K562 (cell line): Measurements from ENCODE around the gene PPP1R15B. TPM values are rescaled to one million over a fixed set of nuclear protein-coding genes. Genes with fewer than 3 reads are reported as not detected.
A peak's percentile ranks its signal among the peaks of the same experiment; 100 is the strongest.

Source experiments
- BCOR ChIP-seq: fragments of 450-650 bp; IDR thresholded peaks from 2 replicates; pipeline ENCODE4 v1.6.1; 2016
- CEBPB ChIP-seq: fragments of 450-650 bp; IDR thresholded peaks from 2 replicates; pipeline ENCODE4 v1.6.1; 2016; ENCODE audit warnings: missing genetic modification characterization, missing compliant biosample characterization
- CHD1 ChIP-seq: fragments of 200-600 bp; sonication (generic); IDR thresholded peaks from one replicate; pipeline ENCODE4 v1.6.1; 2012; ENCODE audit warnings: mild to moderate bottlenecking, moderate library complexity, low read length, inconsistent platforms
- ETV1 ChIP-seq: fragments of 450-650 bp; conservative IDR thresholded peaks from 2 replicates; pipeline ENCODE4 v1.6.1; 2016; ENCODE audit warnings: missing genetic modification characterization, control low read depth, low read depth, missing compliant biosample characterization
- FOXA1 ChIP-seq: fragments of 450-650 bp; IDR thresholded peaks from 2 replicates; pipeline ENCODE4 v1.6.1; 2016; ENCODE audit warnings: mild to moderate bottlenecking, borderline replicate concordance
- HNRNPUL1 ChIP-seq: fragments of 200-400 bp; formaldehyde crosslinking; IDR thresholded peaks from 2 replicates; pipeline ENCODE4 v1.6.1; 2017; ENCODE audit warnings: low read length
- RCOR1 ChIP-seq, 2 experiments: IDR thresholded peaks; 2 replicates each; pipeline ENCODE4 v1.6.1; 2012; ENCODE audit warnings: low read depth in 2 of 2, low read length in 2 of 2, borderline replicate concordance in 1 of 2, improper control_type of control experiment in 1 of 2
- SMAD4 ChIP-seq: fragments of 250-450 bp; sonication (Bioruptor Pico); conservative IDR thresholded peaks from 2 replicates; pipeline ENCODE4 v1.8.0; 2021; ENCODE audit warnings: inconsistent platforms, mild to moderate bottlenecking, moderate library complexity
- SMARCA4 ChIP-seq: fragments of 450-650 bp; IDR thresholded peaks from 2 replicates; pipeline ENCODE4 v1.6.1; 2016
- ZFP36 ChIP-seq: fragments of 150-350 bp; IDR thresholded peaks from 2 replicates; pipeline ENCODE4 v1.6.1; 2018; ENCODE audit warnings: low read length, low read depth; ENCODE audit not compliant: partially characterized antibody
- ZNF24 ChIP-seq: fragments of 450-650 bp; IDR thresholded peaks from 2 replicates; pipeline ENCODE4 v1.6.1; 2016
- ZNF324 ChIP-seq: fragments of 250-450 bp; sonication (Bioruptor Pico); IDR thresholded peaks from 2 replicates; pipeline ENCODE4 v1.4.0; 2020; ENCODE audit warnings: mild to moderate bottlenecking
- polyA plus RNA-seq, 8 experiments: library from polyadenylated mRNA; depleted of rRNA in 4 of 8; stranded (reverse) in 5 of 8; unstranded in 3 of 8; fragments of >200 nt; fragmentation: Nextera tagmentation in 2 of 8; fragmentation: Illumina TruSeq in 1 of 8; extraction: Ambion mirVana in 2 of 8; extraction: Trizol in 1 of 8; gene quantifications; 2 replicates each; pipeline versions ENCODE4 v1.2.1 to v1.2.3, GENCODE V29; 2011 to 2014; ENCODE audit warnings: inconsistent platforms in 1 of 8, missing spikeins in 1 of 8
- total RNA-seq, 7 experiments: library from RNA; depleted of rRNA in 6 of 7; stranded (reverse); fragments of >200 nt in 6 of 7; fragmentation: Illumina TruSeq in 2 of 7; extraction: Trizol in 2 of 7; gene quantifications; 2 replicates each; pipeline versions ENCODE4 v1.2.1 to v1.2.3, GENCODE V29; 2011 to 2021; ENCODE audit warnings: low replicate concordance in 1 of 7
- TF ChIP-seq, protein P1 (sequence below): fragments of 200-800 bp; sonication (Bioruptor generic); IDR thresholded peaks from 2 replicates; pipeline ENCODE4 v1.6.1; 2016; ENCODE audit warnings: missing genetic modification characterization, missing compliant biosample characterization
- TF ChIP-seq, protein P2 (sequence below): fragments of 450-650 bp; IDR thresholded peaks from 2 replicates; pipeline ENCODE4 v1.7.1; 2018; ENCODE audit warnings: mild to moderate bottlenecking, low read depth; ENCODE audit not compliant: partially characterized antibody
- TF ChIP-seq, protein P3 (sequence below), 2 experiments: fragments of 200-800 bp in 1 of 2; sonication (Bioruptor generic) in 1 of 2; sonication (generic) in 1 of 2; formaldehyde crosslinking in 1 of 2; IDR thresholded peaks in 1 of 2; conservative IDR thresholded peaks in 1 of 2; 2 replicates each; pipeline versions ENCODE4 v1.5.0 to v1.6.1; 2016 to 2020; ENCODE audit warnings: missing compliant biosample characterization in 1 of 2, missing genetic modification characterization in 1 of 2, missing genetic modification reagents in 1 of 2
- TF ChIP-seq, protein P4 (sequence below): fragments of 450-650 bp; formaldehyde crosslinking; IDR thresholded peaks from 2 replicates; pipeline ENCODE4 v1.4.0; 2022; ENCODE audit warnings: missing genetic modification characterization

PPP1R15B gene
- total and polyA plus RNA-seq, 9 of the 15 experiments (the other 6 are each of a cell fraction or from before 2014, with no cell fraction given) = 17.0 to 48.1 (median 30.8) TPM

DNA sequence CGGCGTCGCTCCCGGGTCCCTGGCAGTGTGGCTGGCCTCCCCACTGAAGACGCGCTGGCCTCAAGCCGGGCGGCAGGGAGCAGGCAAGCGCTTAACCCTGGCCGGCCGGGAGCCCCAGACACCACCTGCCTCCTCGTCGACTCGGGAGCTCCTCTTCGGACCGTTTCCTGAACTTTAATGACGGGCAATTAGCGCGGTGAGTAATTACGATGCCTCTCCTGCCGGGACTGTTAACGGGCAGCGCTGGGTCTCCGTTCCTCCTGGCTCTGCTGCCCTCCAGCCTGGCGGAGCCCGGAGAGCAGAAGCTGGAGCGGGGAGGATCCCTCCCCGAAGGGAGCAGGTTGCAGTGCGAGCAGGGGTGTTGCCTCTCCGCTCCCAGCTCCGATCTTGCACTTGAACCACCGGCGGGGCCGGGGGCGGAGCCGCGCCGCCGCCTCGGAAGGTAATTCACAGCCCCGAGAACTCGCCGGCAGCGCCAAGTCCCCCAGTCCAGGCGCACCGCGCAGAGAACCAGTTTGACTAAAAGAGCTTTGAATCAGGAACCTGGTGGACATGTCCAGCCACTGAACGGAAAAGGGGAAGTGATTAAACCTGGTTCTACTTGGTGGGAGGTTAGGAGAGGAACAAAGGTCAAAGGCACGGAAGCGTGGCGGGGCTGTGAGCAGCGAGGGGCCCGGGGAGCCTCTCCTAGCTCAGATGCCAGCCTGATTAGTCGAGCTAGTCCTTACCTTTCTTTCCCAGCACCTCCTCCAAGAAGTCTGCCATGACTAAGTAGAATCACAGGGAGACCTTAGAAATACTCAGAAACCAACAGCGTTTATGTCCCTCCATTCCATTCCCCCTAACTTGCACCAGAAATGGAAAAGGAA, 33.6 kb downstream of the PPP1R15B start (continued):
- TF ChIP-seq, protein P1, sequence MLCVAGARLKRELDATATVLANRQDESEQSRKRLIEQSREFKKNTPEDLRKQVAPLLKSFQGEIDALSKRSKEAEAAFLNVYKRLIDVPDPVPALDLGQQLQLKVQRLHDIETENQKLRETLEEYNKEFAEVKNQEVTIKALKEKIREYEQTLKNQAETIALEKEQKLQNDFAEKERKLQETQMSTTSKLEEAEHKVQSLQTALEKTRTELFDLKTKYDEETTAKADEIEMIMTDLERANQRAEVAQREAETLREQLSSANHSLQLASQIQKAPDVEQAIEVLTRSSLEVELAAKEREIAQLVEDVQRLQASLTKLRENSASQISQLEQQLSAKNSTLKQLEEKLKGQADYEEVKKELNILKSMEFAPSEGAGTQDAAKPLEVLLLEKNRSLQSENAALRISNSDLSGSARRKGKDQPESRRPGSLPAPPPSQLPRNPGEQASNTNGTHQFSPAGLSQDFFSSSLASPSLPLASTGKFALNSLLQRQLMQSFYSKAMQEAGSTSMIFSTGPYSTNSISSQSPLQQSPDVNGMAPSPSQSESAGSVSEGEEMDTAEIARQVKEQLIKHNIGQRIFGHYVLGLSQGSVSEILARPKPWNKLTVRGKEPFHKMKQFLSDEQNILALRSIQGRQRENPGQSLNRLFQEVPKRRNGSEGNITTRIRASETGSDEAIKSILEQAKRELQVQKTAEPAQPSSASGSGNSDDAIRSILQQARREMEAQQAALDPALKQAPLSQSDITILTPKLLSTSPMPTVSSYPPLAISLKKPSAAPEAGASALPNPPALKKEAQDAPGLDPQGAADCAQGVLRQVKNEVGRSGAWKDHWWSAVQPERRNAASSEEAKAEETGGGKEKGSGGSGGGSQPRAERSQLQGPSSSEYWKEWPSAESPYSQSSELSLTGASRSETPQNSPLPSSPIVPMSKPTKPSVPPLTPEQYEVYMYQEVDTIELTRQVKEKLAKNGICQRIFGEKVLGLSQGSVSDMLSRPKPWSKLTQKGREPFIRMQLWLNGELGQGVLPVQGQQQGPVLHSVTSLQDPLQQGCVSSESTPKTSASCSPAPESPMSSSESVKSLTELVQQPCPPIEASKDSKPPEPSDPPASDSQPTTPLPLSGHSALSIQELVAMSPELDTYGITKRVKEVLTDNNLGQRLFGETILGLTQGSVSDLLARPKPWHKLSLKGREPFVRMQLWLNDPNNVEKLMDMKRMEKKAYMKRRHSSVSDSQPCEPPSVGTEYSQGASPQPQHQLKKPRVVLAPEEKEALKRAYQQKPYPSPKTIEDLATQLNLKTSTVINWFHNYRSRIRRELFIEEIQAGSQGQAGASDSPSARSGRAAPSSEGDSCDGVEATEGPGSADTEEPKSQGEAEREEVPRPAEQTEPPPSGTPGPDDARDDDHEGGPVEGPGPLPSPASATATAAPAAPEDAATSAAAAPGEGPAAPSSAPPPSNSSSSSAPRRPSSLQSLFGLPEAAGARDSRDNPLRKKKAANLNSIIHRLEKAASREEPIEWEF (CRISPR knock-in tag) = no peak
- TF ChIP-seq ETV1 (tag) (no peak), RCOR1 (IDR thresholded peaks at IDR 0.05; ENCODE audit: borderline replicate concordance in 1 of 2, low read depth in 2 of 2, low read length in 2 of 2) (peak in 1 of 2 experiments; percentile 54; a peak in 2 of 4 replicates), HNRNPUL1 (no peak), SMAD4 (CRISPR knock-in tag) (0 out of 2 replicates have a peak, but pooled peaks have one; percentile 31), FOXA1 (no peak), ZFP36 (peak; percentile 93), BCOR (0 out of 2 replicates have a peak, but pooled peaks have one; percentile 20), ZNF324 (no peak), CEBPB (no peak), SMARCA4 (peak; percentile 46; the same call in 1 of the 2 replicates), ZNF24 (no peak), CHD1 (no peak)
- TF ChIP-seq, protein P2, sequence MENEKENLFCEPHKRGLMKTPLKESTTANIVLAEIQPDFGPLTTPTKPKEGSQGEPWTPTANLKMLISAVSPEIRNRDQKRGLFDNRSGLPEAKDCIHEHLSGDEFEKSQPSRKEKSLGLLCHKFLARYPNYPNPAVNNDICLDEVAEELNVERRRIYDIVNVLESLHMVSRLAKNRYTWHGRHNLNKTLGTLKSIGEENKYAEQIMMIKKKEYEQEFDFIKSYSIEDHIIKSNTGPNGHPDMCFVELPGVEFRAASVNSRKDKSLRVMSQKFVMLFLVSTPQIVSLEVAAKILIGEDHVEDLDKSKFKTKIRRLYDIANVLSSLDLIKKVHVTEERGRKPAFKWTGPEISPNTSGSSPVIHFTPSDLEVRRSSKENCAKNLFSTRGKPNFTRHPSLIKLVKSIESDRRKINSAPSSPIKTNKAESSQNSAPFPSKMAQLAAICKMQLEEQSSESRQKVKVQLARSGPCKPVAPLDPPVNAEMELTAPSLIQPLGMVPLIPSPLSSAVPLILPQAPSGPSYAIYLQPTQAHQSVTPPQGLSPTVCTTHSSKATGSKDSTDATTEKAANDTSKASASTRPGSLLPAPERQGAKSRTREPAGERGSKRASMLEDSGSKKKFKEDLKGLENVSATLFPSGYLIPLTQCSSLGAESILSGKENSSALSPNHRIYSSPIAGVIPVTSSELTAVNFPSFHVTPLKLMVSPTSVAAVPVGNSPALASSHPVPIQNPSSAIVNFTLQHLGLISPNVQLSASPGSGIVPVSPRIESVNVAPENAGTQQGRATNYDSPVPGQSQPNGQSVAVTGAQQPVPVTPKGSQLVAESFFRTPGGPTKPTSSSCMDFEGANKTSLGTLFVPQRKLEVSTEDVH = no peak
- TF ChIP-seq, protein P3, sequence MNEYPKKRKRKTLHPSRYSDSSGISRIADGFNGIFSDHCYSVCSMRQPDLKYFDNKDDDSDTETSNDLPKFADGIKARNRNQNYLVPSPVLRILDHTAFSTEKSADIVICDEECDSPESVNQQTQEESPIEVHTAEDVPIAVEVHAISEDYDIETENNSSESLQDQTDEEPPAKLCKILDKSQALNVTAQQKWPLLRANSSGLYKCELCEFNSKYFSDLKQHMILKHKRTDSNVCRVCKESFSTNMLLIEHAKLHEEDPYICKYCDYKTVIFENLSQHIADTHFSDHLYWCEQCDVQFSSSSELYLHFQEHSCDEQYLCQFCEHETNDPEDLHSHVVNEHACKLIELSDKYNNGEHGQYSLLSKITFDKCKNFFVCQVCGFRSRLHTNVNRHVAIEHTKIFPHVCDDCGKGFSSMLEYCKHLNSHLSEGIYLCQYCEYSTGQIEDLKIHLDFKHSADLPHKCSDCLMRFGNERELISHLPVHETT (CRISPR knock-in tag; conservative IDR thresholded peaks at IDR 0.05 in 1 of 2, IDR thresholded peaks at IDR 0.05 in 1 of 2) = no peak
- TF ChIP-seq, protein P4, sequence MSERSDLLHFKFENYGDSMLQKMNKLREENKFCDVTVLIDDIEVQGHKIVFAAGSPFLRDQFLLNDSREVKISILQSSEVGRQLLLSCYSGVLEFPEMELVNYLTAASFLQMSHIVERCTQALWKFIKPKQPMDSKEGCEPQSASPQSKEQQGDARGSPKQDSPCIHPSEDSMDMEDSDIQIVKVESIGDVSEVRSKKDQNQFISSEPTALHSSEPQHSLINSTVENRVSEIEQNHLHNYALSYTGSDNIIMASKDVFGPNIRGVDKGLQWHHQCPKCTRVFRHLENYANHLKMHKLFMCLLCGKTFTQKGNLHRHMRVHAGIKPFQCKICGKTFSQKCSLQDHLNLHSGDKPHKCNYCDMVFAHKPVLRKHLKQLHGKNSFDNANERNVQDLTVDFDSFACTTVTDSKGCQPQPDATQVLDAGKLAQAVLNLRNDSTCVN (CRISPR knock-in tag) = no peak
